NOMO-1 treated with DMSO at 0.1 percent for 48 hours (cell line): ENCODE measurements around the gene S100A2.
"Not testable (repeated sequence)": the region's sequence is repeated elsewhere in the genome, so short reads cannot be mapped to it uniquely, and the experiment has no call there.

Experiments used
- DNase-seq: peaks from one replicate; lab custom pipeline; 2025; ENCODE audit not compliant: unreplicated experiment; lab: John Stamatoyannopoulos, UW

S100A2 gene

GRCh38 chr1:153592748-153593147 is 27.1 kb upstream of the S100A2 start:
- DNase-seq, result no peak

- no peak for DNase-seq
Observed at GRCh38 chr1:153588482-153588881, 22.8 kb upstream of the S100A2 start.

- DNase-seq, result not testable (repeated sequence)
Observed at GRCh38 chr1:153588033-153588432, 22.4 kb upstream of the S100A2 start.

DNA sequence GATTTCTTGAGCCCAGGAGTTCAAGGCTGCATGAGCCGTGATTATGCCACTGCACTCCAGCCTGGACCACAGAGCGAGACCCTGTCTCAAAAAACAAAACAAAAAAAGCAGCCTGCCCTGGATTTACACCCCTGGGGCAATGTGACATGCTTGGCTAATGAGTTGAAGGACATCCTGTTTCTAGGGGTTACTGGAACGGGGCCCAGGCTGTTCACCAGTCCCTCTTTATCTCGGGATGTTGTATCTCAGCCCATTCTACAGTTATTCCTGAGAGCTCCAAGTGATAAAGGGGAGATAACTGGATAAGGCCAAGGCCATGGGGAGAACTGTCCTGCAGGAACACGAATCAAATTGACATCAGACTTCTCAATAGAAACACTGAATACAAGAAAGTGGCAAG is 21.7 kb upstream of the S100A2 start:
- DNase-seq, result no peak

DNA sequence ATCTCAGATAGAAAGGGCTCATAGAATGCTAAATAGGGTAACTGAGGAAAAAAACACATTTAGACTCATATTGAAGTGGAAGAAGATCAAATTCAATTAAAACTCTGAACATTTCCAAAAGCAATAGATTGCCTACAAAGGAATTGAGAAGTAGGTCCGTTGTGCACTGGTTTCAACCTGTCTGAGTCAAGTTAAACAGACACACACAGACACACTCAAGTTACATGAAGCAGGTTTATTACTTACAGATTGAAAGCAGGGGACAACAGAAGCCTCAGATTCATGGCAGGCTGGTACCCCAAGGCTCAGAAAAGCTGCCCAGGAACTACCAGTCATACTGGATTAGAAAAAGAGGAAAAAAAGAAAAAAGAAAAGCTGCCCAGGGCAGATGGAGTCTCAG is 20.7 kb upstream of the S100A2 start:
- DNase-seq, result no peak

DNA sequence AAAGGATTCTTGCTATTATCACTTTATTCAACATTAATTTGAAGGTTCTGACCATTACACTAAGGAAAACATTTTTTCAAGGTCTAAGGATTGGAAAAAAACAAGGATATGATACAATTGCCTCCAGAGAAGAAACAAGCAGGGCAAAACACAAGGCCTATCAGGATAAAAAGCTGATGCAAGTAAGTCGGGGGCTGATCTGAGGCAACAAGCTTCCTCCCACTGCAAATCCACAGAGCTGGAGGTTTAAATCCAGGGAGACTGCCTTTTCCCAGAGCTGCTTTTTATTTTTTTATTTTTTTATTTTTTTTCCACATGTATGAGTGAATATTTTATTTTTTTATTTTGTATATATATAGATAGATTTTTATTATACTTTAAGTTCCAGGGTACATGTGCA is 19.4 kb upstream of the S100A2 start:
- DNase-seq, result no peak

GRCh38 chr1:153583976-153584375 is 18.3 kb upstream of the S100A2 start:
- DNase-seq, result no peak

DNA sequence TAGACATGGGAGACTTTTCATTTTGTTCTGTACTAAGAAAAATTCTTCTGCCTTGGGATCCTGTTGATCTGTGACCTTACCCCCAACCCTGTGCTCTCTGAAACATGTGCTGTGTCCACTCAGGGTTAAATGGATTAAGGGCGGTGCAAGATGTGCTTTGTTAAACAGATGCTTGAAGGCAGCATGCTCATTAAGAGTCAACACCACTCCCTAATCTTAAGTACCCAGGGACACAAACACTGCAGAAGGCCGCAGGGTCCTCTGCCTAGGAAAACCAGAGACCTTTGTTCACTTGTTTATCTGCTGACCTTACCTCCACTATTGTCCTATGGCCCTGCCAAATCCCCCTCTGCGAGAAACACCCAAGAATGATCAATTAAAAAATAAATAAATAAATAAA is 17.9 kb upstream of the S100A2 start:
- not testable (repeated sequence) for DNase-seq

- DNase-seq, result not testable (repeated sequence)
Observed at GRCh38 chr1:153582836-153583235, 17.2 kb upstream of the S100A2 start.

- no peak for DNase-seq
Observed at GRCh38 chr1:153578936-153579335, 13.3 kb upstream of the S100A2 start.

DNA sequence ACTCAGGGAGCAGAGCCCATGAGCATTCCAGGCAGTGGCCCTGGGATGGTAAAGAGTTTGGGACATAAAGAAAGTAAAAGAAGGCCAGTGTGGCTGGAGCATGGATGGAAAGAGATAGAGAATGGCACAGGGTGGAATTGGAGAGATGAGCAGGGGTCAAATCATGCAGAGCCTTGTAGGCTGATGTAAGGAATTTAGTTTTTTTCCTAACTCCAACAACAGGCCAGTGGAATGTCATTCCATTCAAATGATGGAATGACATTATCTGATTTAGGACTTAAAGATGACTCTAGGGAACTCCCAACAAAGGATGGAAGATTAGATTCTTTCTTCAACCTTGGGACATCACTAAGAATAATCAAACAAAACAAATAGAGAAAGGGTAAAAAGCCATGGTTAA is 12.8 kb upstream of the S100A2 start:
- DNase-seq, result no peak

- DNase-seq, result no peak
Observed at GRCh38 chr1:153577624-153578051, 12.0 kb upstream of the S100A2 start.

DNA sequence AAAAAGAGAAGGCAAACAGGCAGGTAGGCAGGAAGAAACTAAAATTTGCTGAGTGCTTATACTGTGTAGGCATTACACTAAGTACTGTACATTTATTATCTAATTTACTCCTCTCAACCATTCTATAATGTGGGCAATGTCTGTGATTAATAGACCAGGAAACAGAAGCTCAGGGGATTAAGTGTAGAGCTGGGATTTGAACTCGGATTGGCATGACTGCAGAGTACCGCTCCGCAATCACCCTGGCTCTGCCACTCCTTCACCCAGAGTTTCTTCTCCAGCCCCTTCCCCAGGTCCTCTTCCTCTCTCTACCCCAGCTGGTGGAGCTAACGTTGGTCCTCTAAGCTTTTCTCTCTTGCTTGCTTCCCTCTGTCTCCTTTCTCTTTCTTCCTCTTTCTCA is 11.5 kb upstream of the S100A2 start:
- peak; percentile 46 for DNase-seq

DNA sequence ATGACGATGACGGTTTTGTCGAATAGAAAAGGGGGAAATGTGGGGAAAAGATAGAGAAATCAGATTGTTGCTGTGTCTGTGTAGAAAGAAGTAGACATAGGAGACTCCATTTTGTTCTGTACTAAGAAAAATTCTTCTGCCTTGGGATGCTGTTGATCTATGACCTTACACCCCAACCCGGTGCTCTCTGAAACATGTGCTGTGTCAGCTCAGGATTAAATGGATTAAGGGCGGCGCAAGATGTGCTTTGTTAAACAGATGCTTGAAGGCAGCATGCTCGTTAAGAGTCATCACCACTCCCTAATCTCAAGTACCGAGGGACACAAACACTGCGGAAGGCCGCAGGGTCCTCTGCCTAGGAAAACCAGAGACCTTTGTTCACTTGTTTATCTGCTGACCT is 9.9 kb upstream of the S100A2 start:
- DNase-seq, result not testable (repeated sequence)

DNA sequence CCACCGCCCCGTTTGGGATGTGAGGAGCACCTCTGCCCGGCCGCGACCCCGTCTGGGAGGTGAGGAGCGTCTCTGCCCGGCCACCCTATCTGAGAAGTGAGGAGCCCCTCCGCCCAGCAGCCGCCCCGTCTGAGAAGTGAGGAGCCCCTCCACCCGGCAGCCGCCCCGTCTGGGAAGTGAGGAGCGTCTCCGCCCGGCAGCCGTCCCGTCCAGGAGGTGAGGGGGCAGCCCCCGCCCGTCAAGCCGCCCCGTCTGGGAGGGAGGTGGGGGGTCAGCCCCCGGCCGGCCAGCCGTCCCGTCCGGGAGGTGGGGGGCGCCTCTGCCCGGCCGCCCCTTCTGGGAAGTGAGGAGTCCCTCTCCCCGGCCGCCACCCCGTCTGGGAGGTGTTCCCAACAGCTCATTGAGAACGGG is 9.4 kb upstream of the S100A2 start:
- DNase-seq, result not testable (repeated sequence)

- DNase-seq, result peak; percentile 77
Observed at GRCh38 chr1:153573351-153573750, 7.7 kb upstream of the S100A2 start.

- DNase-seq, result peak; percentile 78
Observed at GRCh38 chr1:153572569-153573015, 6.9 kb upstream of the S100A2 start.

DNA sequence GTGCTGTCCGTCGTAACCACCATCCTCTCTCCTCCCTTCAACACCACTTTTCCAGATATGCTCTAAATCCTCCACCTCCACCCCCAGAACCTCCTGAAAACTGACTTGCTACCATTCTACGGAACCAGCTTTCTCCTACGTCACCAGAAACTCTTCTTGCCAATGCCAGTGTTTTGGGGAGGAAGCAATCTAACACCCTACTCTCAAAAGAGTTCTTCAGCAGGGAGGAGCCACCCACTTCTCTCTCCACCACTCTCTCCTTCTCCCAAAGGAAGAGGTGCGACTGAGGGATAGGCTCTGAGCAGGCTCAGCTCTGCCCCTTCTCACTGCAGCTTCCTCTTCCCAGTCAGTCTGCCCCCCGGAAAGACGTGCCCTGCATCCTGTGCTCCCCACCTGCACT is 6.1 kb upstream of the S100A2 start:
- DNase-seq, result no peak

DNA sequence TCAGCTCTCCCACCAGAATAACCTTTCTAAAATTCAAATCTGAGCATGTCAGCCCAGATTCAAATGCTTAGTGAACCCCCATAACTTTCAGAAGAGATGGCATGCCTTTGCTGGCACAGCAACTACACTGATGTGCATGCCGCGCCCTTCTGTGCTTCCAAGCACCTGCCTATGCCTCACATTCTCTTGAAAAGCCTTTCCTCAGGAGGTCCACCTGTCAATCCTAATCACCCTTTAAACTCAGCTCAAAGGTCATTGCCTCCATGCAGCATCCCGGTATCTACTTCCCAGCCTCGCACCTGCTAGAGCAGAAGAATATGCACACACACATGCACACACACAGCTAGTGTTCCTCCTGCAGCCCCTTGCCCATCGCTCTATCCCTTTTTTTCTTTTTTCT is 5.2 kb upstream of the S100A2 start:
- no peak for DNase-seq

DNA sequence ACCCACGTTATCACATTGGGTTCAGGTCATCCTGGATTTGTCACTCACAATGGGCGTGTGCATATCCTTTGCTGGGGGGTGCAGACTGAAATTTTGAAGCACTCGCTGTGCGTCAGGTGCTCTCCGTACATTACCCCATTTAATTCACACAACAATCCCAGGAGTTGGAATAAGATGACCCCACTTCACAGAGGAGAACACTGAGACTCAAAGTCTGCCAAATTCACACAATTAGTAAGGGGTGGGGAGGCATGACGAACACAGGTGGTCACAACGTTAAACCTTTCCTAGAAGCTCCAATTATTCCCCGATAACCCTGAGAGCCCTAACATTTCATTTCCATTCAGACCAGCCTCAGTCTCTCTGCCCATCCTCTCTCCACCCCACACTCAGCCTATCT is 3.8 kb upstream of the S100A2 start:
- DNase-seq, result no peak

DNA sequence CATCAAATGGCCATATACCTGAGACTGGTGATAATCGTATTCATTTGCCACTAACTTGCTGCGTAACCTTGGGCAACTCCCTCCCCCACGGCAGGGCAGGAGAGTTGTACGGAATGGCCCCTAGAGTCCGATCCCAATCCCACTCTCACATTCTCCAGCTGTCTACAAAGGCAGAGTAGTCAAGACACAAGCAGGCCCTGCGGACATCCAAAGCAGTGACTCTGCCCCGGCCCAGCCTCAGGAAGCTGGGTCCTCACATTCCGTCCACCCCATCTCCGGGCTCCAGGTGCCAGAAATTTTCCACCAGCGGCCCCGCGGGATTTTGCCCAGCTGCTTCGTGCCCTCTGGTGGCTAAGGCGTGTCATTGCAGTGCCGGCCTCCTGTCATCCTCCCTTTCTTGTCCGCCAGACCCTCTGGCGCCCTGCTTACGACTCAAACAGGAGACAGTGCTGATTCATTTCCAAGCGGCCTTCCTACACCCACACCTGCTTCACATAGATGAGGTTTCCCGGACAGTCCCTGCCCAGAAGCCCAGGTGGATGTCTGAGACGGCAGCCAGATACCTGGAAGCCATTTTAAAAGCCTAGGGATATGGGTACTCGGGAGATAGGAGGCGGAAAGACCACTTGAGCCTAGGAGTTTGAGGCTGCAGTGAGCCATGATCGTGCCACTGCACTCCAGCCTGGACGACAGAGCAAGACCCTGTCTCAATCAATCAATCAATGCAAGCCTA is 2.9 kb upstream of the S100A2 start:
- DNase-seq, result peak; percentile 81

DNA sequence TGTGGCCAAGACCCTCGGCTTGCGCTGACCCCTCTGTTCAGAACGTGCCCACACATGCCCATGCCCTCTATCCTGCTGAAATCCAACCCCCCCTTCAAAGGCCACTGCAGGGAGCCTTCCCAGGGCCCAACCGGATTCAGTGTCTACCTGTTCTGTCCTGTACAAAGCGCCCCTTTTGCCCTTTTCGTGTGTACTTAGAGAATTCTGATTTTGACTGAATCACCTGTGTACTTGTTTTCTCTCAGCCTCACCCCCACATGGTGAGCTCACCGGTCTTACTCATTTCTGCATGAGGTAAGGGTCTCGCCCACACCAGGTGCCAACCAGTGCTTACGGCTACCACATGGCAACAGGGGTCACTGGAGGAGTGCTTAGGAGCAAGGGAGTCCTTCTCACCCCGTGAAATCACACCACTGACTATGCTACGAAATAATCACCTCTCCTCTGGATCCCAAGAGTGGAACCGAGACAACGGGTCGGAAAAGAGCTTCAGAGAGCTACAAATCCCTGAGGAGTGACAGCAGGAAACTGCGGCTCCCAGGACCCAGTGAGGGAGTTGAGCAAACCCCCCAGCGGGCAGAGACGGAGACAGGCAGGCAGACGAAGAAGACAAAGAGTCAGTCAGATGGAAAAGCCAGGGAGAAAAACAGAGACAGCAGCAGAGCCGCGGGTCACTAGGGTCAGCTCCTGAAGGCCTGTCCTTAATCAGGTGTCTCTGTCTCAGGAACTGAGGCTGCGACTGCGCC is 2.1 kb upstream of the S100A2 start:
- DNase-seq, result no peak
